ENCODE data around the gene GNAI3.

DNA sequence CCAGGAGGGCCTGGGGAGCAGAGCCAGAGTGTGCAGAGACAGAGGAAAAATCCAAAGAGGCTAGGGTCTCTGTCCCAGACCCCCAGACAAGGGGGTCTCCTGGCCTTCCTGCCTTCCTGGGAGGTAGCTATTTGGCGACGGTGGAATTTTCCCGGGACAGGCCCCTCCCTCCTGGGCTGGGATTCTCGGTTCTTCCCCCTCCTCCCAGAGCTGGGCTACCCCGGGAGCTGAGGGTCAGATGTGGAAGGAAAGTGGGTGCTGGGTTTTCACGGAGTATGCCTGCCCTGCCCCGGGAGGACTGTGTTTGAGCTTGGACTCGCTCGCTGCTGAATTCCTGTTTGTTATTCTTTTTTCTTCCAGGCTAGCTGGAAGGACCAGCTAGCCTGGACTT, 72.0 kb downstream of the GNAI3 start:
- TF ChIP-seq POLR2A (IDR thresholded peaks at IDR 0.05; ENCODE audit: low read length), result no peak
- TF ChIP-seq GATA1 (IDR thresholded peaks at IDR 0.05; ENCODE audit: low read depth, low read length), result no peak
